Aorta (tissue), 5 donors: Measurements from ENCODE around the gene MIGA1. TPM values are rescaled to one million over a fixed set of nuclear protein-coding genes. Genes with fewer than 3 reads are reported as not detected.

Source experiments
- ATAC-seq: fragments of 200-7000 bp; cut with Tn5 transposase; one replicate; pipeline ENCODE4 v1.9.1; 2022; ENCODE audit warnings: moderate library complexity; ENCODE audit not compliant: low FRiP score
- DNase-seq, 2 donors: peaks; one replicate each; pipeline ENCODE4 v3.0.0-alpha.2; 2020
- H3K27ac ChIP-seq, 2 donors: one replicate each; pipeline ENCODE4 v1.5.1; 2013; ENCODE audit warnings: low read length in 2 of 2, mild to moderate bottlenecking in 2 of 2, moderate library complexity in 2 of 2, control low read depth in 1 of 2, inconsistent platforms in 1 of 2, low read depth in 1 of 2
- H3K27me3 ChIP-seq, 2 donors: one replicate each; pipeline ENCODE4 v1.6.1; 2013; ENCODE audit warnings: control low read depth in 1 of 2, low read length in 1 of 2, mild to moderate bottlenecking in 1 of 2, moderate library complexity in 1 of 2; ENCODE audit not compliant: insufficient read depth in 2 of 2, control insufficient read depth in 1 of 2
- H3K36me3 ChIP-seq, 2 donors: one replicate each; pipeline ENCODE4 v1.6.1; 2013; ENCODE audit warnings: control low read depth in 1 of 2, low read length in 1 of 2, mild to moderate bottlenecking in 1 of 2; ENCODE audit not compliant: insufficient read depth in 2 of 2, control insufficient read depth in 1 of 2
- H3K4me1 ChIP-seq, 2 donors: one replicate each; pipeline ENCODE4 v1.6.1; 2013; ENCODE audit warnings: low read length in 2 of 2, control low read depth in 1 of 2, mild to moderate bottlenecking in 1 of 2, moderate library complexity in 1 of 2; ENCODE audit not compliant: insufficient read depth in 2 of 2, control insufficient read depth in 1 of 2
- H3K4me3 ChIP-seq, 2 donors: one replicate each; pipeline ENCODE4 v1.5.1; 2013; ENCODE audit warnings: low read length in 2 of 2, control low read depth in 1 of 2, mild to moderate bottlenecking in 1 of 2
- H3K9me3 ChIP-seq: one replicate; pipeline ENCODE4 v1.6.1; 2013; ENCODE audit warnings: mild to moderate bottlenecking, low read length; ENCODE audit not compliant: control insufficient read depth
- WGBS, 2 donors: extraction: QIAGEN DNeasy Blood & Tissue Kit; methylation state at CpG; one replicate each; pipeline ENCODE4 v1.1.7; 2013; 5-methylcytosine and 5-hydroxymethylcytosine counted together
- intact Hi-C, 2 donors: fragments of 100-400 bp; cut with DNase I; formaldehyde crosslinking; loops; one replicate each; pipeline versions ENCODE4 v1.14.2 to v1.15.0; 2022
- polyA plus RNA-seq, 2 donors: library from polyadenylated mRNA; stranded (reverse); fragments of 200-250 nt; gene quantifications; one replicate each; pipeline ENCODE4 v1.2.3, GENCODE V29; 2013
- total RNA-seq, 2 donors: library from RNA; stranded (reverse); fragmentation: NEBNext Ultra II Directional; extraction: Animal tissue kit (Norgen Biotek cat#: 25700); gene quantifications; one replicate each; pipeline ENCODE4 v1.2.1, GENCODE V29; 2021
- donor health status: healthy with polysubstance abuse.
- donor health status: Bipolar disorder and iron deficiency.
- donor health status: DM: no; HTN: no; CAD: no.
- donor health status: DM: no; HTN: no; CAD: no.
- donor health status: DM: yes; HTN: yes; CAD: no.

Gene MIGA1
- total and polyA plus RNA-seq, 4 donors: 2.5 to 22.0 (median 12.1) TPM

- no peak for DNase-seq
- intact Hi-C loops: loop anchor here (5.0 to 10.0 kb wide), 2 partner anchors 56 to 273 kb away; partner anchors contain the start of gene NEXN (in 2 of the 2)
- 50 to 62% methylated on average over 4 of the region's 4 CpGs for WGBS, 2 donors
- Histone ChIP-seq H3K9me3 (no peaks in the 10 kb centered on the region), H3K36me3 (no peaks in the 10 kb centered on the region), H3K27me3 (no peaks in the 10 kb centered on the region), H3K4me3 (no peak overlapping the region), H3K4me1 (peaks cover 3 to 5% of the 10 kb centered on the region in 2 donors), H3K27ac (no peak overlapping the region)
- no peak for ATAC-seq
Observed at GRCh38 chr1:77831566-77831965, 52.1 kb downstream of the MIGA1 start.

GRCh38 chr1:77831976-77832711 lies 52.7 kb downstream of the MIGA1 start:
- ATAC-seq: peak; percentile 48
- Histone ChIP-seq H3K27ac (peak overlapping the region; percentile 89 to 91), H3K27me3 (no peaks in the 10 kb centered on the region), H3K4me3 (no peak overlapping the region), H3K9me3 (no peaks in the 10 kb centered on the region), H3K36me3 (no peaks in the 10 kb centered on the region), H3K4me1 (peaks cover 3 to 5% of the 10 kb centered on the region in 2 donors)
- intact Hi-C loops: loop anchor here (5.0 to 10.0 kb wide), 2 partner anchors 55 to 273 kb away; partner anchors contain the start of gene NEXN (in 2 of the 2)
- 21% methylated on average over 2 of the region's 2 CpGs for WGBS, 2 donors
- DNase-seq: no peak

GRCh38 chr1:77832901-77833300 lies 53.5 kb downstream of the MIGA1 start:
- no peak for DNase-seq
- Histone ChIP-seq H3K36me3 (no peaks in the 10 kb centered on the region), H3K4me3 (no peak overlapping the region), H3K27me3 (no peaks in the 10 kb centered on the region), H3K27ac (peak overlapping the region in 1 of 2 donors; percentile 67), H3K9me3 (no peaks in the 10 kb centered on the region), H3K4me1 (peaks cover 3 to 5% of the 10 kb centered on the region in 2 donors)
- peak; percentile 87 for ATAC-seq
- intact Hi-C loops: loop anchor here (5.0 to 10.0 kb wide), 2 partner anchors 54 to 272 kb away; partner anchors contain the start of gene NEXN (in 2 of the 2)

GRCh38 chr1:77833521-77834100 lies 54.2 kb downstream of the MIGA1 start:
- WGBS, 2 donors: 91 to 93% methylated on average over 3 of the region's 3 CpGs
- Histone ChIP-seq H3K4me3 (no peak overlapping the region), H3K36me3 (no peaks in the 10 kb centered on the region), H3K27ac (peak overlapping the region in 1 of 2 donors; percentile 98), H3K4me1 (peaks cover 3 to 5% of the 10 kb centered on the region in 2 donors), H3K27me3 (no peaks in the 10 kb centered on the region), H3K9me3 (no peaks in the 10 kb centered on the region)
- peak; percentile 6 for ATAC-seq
- no peak for DNase-seq
- intact Hi-C loops: loop anchor here (5.0 to 10.0 kb wide), 2 partner anchors 54 to 271 kb away; partner anchors contain the start of gene NEXN (in 2 of the 2)

- Histone ChIP-seq H3K36me3 (no peaks in the 10 kb centered on the region), H3K27me3 (no peaks in the 10 kb centered on the region), H3K9me3 (no peaks in the 10 kb centered on the region), H3K4me3 (no peak overlapping the region), H3K27ac (peak overlapping the region in 1 of 2 donors; percentile 82), H3K4me1 (peaks cover 3 to 5% of the 10 kb centered on the region in 2 donors)
- DNase-seq (no peak), ATAC-seq (peak; percentile 49)
- intact Hi-C loops: loop anchor here (5.0 to 10.0 kb wide), 2 partner anchors 52 to 270 kb away; partner anchors contain the start of gene NEXN (in 2 of the 2)
- WGBS, 2 donors: 6 to 10% methylated on average over 2 of the region's 2 CpGs
Observed at GRCh38 chr1:77834771-77835334, 55.4 kb downstream of the MIGA1 start.

- no peaks in the 10 kb centered on the region for H3K9me3 ChIP-seq
- DNase-seq (no peak), ATAC-seq (no peak)
- no peak overlapping the region for H3K27ac ChIP-seq
- no peaks in the 10 kb centered on the region for H3K27me3 ChIP-seq
- H3K4me3 ChIP-seq: no peak overlapping the region
- intact Hi-C loops: no loop called here
- H3K36me3 ChIP-seq: no peaks in the 10 kb centered on the region
- WGBS, 2 donors: 69 to 73% methylated on average over 1 of the region's 1 CpG
- H3K4me1 ChIP-seq: peaks cover 0 to 2% of the 10 kb centered on the region in 2 donors
Observed at GRCh38 chr1:77841574-77841973, 62.1 kb downstream of the MIGA1 start.

GRCh38 chr1:77845951-77846350 lies 66.5 kb downstream of the MIGA1 start:
- H3K9me3 ChIP-seq: no peaks in the 10 kb centered on the region
- intact Hi-C loops: no loop called here
- no peaks in the 10 kb centered on the region for H3K36me3 ChIP-seq
- peaks cover 2 to 3% of the 10 kb centered on the region in 2 donors for H3K4me1 ChIP-seq
- H3K27ac ChIP-seq: no peak overlapping the region
- no peak overlapping the region for H3K4me3 ChIP-seq
- DNase-seq (no peak), ATAC-seq (no peak)
- no peaks in the 10 kb centered on the region for H3K27me3 ChIP-seq
- WGBS, 2 donors: 18 to 27% methylated on average over 1 of the region's 1 CpG

- ATAC-seq (no peak), DNase-seq (no peak)
- no peaks in the 10 kb centered on the region for H3K36me3 ChIP-seq
- WGBS, 2 donors: 30 to 34% methylated on average over 3 of the region's 3 CpGs
- H3K27me3 ChIP-seq: no peaks in the 10 kb centered on the region
- no peak overlapping the region for H3K4me3 ChIP-seq
- H3K27ac ChIP-seq: no peak overlapping the region
- H3K4me1 ChIP-seq: peaks cover 2 to 3% of the 10 kb centered on the region in 2 donors
- H3K9me3 ChIP-seq: no peaks in the 10 kb centered on the region
- intact Hi-C loops: no loop called here
Observed at GRCh38 chr1:77846966-77847365, 67.5 kb downstream of the MIGA1 start.
